ENCODE measurements around the gene LARP1B.

DNA sequence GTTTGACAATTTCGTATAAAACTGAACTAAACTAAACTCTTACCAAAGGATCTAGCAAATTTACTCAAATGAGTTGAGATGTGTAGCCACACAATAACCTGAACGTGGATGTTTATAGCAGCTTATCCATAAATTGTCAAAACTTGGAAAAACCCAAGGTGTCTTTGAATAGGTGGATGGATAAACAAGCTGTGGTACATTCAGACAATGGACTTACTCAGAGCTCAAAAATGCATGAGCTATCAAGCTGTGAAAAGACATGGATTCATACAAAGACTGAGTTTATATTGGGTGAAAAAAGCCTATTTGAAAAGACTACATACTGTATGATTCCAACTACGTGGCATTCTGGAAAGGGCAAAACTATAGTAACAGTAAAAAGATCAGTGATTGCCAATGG, 69.5 kb downstream of the LARP1B start:
- TF ChIP-seq, protein P1, sequence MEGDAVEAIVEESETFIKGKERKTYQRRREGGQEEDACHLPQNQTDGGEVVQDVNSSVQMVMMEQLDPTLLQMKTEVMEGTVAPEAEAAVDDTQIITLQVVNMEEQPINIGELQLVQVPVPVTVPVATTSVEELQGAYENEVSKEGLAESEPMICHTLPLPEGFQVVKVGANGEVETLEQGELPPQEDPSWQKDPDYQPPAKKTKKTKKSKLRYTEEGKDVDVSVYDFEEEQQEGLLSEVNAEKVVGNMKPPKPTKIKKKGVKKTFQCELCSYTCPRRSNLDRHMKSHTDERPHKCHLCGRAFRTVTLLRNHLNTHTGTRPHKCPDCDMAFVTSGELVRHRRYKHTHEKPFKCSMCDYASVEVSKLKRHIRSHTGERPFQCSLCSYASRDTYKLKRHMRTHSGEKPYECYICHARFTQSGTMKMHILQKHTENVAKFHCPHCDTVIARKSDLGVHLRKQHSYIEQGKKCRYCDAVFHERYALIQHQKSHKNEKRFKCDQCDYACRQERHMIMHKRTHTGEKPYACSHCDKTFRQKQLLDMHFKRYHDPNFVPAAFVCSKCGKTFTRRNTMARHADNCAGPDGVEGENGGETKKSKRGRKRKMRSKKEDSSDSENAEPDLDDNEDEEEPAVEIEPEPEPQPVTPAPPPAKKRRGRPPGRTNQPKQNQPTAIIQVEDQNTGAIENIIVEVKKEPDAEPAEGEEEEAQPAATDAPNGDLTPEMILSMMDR (conservative IDR thresholded peaks at IDR 0.05; ENCODE audit: low read depth, low read length) = no peak
- TF ChIP-seq EZH2 (IDR thresholded peaks at IDR 0.05; ENCODE audit: low read length, unreplicated experiment) = no peak
- no peak for TF ChIP-seq EZH2phosphoT487 (IDR thresholded peaks at IDR 0.05; ENCODE audit: borderline replicate concordance, low read length)
